Measurements from ENCODE around the gene DCTN1.

DCTN1 gene

GRCh38 chr2:74384051-74384450, 3.9 kb upstream of the DCTN1 start:
- no peak for TF ChIP-seq CTCF (IDR thresholded peaks at IDR 0.05; ENCODE audit: insufficient read depth, low read depth, low read length, missing control alignments)
- no peak overlapping the region for H3K4me3 ChIP-seq (ENCODE audit: low read length)
- no peak for DNase-seq (ENCODE audit: low read depth)

- H3K4me3 ChIP-seq (ENCODE audit: low read length) = no peak overlapping the region
- DNase-seq (ENCODE audit: low read depth) = no peak
- TF ChIP-seq CTCF (IDR thresholded peaks at IDR 0.05; ENCODE audit: insufficient read depth, low read depth, low read length, missing control alignments) = no peak
Observed at GRCh38 chr2:74383254-74383653, 3.1 kb upstream of the DCTN1 start.

- TF ChIP-seq CTCF (IDR thresholded peaks at IDR 0.05; ENCODE audit: insufficient read depth, low read depth, low read length, missing control alignments) = no peak
- H3K4me3 ChIP-seq (ENCODE audit: low read length) = no peak overlapping the region
- no peak for DNase-seq (ENCODE audit: low read depth)
Observed at GRCh38 chr2:74381751-74382150, 1.6 kb upstream of the DCTN1 start.

GRCh38 chr2:74378007-74378406, 2.1 kb downstream of the DCTN1 start:
- DNase-seq (ENCODE audit: low read depth) = no peak
- TF ChIP-seq CTCF (IDR thresholded peaks at IDR 0.05; ENCODE audit: insufficient read depth, low read depth, low read length, missing control alignments) = no peak

GRCh38 chr2:74375838-74376237, 4.3 kb downstream of the DCTN1 start:
- no peak for TF ChIP-seq CTCF (IDR thresholded peaks at IDR 0.05; ENCODE audit: insufficient read depth, low read depth, low read length, missing control alignments)
- no peak overlapping the region for H3K4me3 ChIP-seq (ENCODE audit: low read length)
- DNase-seq (ENCODE audit: low read depth) = no peak

More at GRCh38 chr2:74378007-74378406, 2.1 kb downstream of the DCTN1 start:
- H3K4me3 ChIP-seq (ENCODE audit: low read length) = no peak overlapping the region

- peak; percentile 84 for DNase-seq (ENCODE audit: low read depth)
- peak overlapping the region; percentile 20 for H3K4me3 ChIP-seq (ENCODE audit: low read length)
- TF ChIP-seq CTCF (IDR thresholded peaks at IDR 0.05; ENCODE audit: insufficient read depth, low read depth, low read length, missing control alignments) = no peak
Observed at GRCh38 chr2:74374509-74375205, 5.5 kb downstream of the DCTN1 start.

- DNase-seq (ENCODE audit: low read depth) = no peak
- no peak for TF ChIP-seq CTCF (IDR thresholded peaks at IDR 0.05; ENCODE audit: insufficient read depth, low read depth, low read length, missing control alignments)
- H3K4me3 ChIP-seq (ENCODE audit: low read length) = peak overlapping the region; percentile 20
Observed at GRCh38 chr2:74373985-74374384, 6.1 kb downstream of the DCTN1 start.

All from epithelial cell of esophagus (primary cell).